SK-N-SH (cell line): ENCODE measurements around the gene RUNDC1. TPM values are rescaled to one million over a fixed set of nuclear protein-coding genes. Genes with fewer than 3 reads are reported as not detected.

Experiments
- CTCF ChIA-PET: fragments of 300-600, 350-600 bp; formaldehyde crosslinking; extraction: SDS; loops from one replicate; lab custom pipeline; 2021; lab: Yijun Ruan, JAX
- POLR2A ChIA-PET: fragments of 350-600 bp; sonication (Branson Sonifier 250); formaldehyde crosslinking; extraction: SDS; loops from one replicate; lab custom pipeline; 2020; ENCODE audit warnings: antibody characterized with exemption, inconsistent platforms; lab: Yijun Ruan, JAX
- DNase-seq: peaks from one replicate; pipeline ENCODE4 v3.0.0; 2012
- H2AFZ ChIP-seq: fragments of 200-600 bp; sonication (generic); 2 replicates; pipeline ENCODE4 v1.8.1; 2016; ENCODE audit warnings: antibody characterized with exemption, mild to moderate bottlenecking, low read depth
- H3F3A ChIP-seq: fragments of 200-600 bp; sonication (generic); replicated peaks from 2 replicates; pipeline ENCODE3; 2016; ENCODE audit warnings: antibody characterized with exemption, mild to moderate bottlenecking; ENCODE audit not compliant: insufficient read depth
- H3K27ac ChIP-seq, 2 experiments: fragments of 200-500 bp in 1 of 2; fragments of 200-600 bp in 1 of 2; sonication (Bioruptor generic) in 1 of 2; sonication (generic), shearing (Covaris generic) in 1 of 2; 2 replicates each; pipeline versions ENCODE4 v1.5.1 to v1.6.1; 2014 to 2016; ENCODE audit warnings: low read depth in 2 of 2, inconsistent platforms in 1 of 2, low read length in 1 of 2, mild to moderate bottlenecking in 1 of 2, mixed read lengths in 1 of 2
- H3K27me3 ChIP-seq: fragments of 200-600 bp; sonication (generic), shearing (Covaris generic); 2 replicates; pipeline ENCODE4 v1.6.1; 2016; ENCODE audit warnings: mixed run types; ENCODE audit not compliant: insufficient read depth
- H3K36me3 ChIP-seq, 2 experiments: fragments of 200-500 bp in 1 of 2; fragments of 200-600 bp in 1 of 2; sonication (Bioruptor generic) in 1 of 2; sonication (generic) in 1 of 2; replicated peaks in 1 of 2; 2 replicates each; pipeline versions ENCODE3 to v1.5.1; 2014 to 2016; ENCODE audit warnings: low read length in 1 of 2, mild to moderate bottlenecking in 1 of 2; ENCODE audit not compliant: insufficient read depth in 2 of 2, control insufficient read depth in 1 of 2
- H3K4me1 ChIP-seq, 2 experiments: fragments of 200-500 bp in 1 of 2; fragments of 200-600 bp in 1 of 2; sonication (Bioruptor generic) in 1 of 2; sonication (generic), shearing (Covaris generic) in 1 of 2; 2 replicates each; pipeline versions ENCODE4 v1.5.1 to v1.6.1; 2014 to 2016; ENCODE audit warnings: low read depth in 1 of 2, low read length in 1 of 2, mixed run types in 1 of 2; ENCODE audit not compliant: insufficient read depth in 2 of 2, control insufficient read depth in 1 of 2
- H3K4me2 ChIP-seq: fragments of 200-600 bp; sonication (generic), shearing (Covaris generic); 2 replicates; pipeline ENCODE4 v1.6.1; 2017; ENCODE audit warnings: mixed run types
- H3K4me3 ChIP-seq, 2 experiments: fragments of 200-500 bp in 1 of 2; fragments of 200-600 bp in 1 of 2; sonication (Bioruptor generic) in 1 of 2; sonication (generic), shearing (Covaris generic) in 1 of 2; 2 replicates each; pipeline versions ENCODE4 v1.5.1 to v1.8.1; 2014 to 2016; ENCODE audit warnings: low read depth in 2 of 2, inconsistent platforms in 1 of 2, low read length in 1 of 2, mild to moderate bottlenecking in 1 of 2, mixed read lengths in 1 of 2, moderate library complexity in 1 of 2
- H3K79me2 ChIP-seq: fragments of 200-600 bp; sonication (generic); 2 replicates; pipeline ENCODE4 v1.8.1; 2017; ENCODE audit warnings: mild to moderate bottlenecking; ENCODE audit not compliant: insufficient read depth
- H3K9ac ChIP-seq: fragments of 200-600 bp; sonication (generic); 2 replicates; pipeline ENCODE4 v1.6.1; 2017; ENCODE audit warnings: mixed run types
- H3K9me2 ChIP-seq: fragments of 200-600 bp; sonication (generic); 2 replicates; pipeline ENCODE4 v1.6.1; 2017; ENCODE audit warnings: mixed run types
- H3K9me3 ChIP-seq: fragments of 200-600 bp; sonication (generic); 2 replicates; pipeline ENCODE4 v1.6.1; 2017; ENCODE audit warnings: mixed run types, mild to moderate bottlenecking, moderate library complexity
- H4K20me1 ChIP-seq: fragments of 200-600 bp; sonication (generic); 2 replicates; pipeline ENCODE4 v1.6.1; 2017; ENCODE audit warnings: mild to moderate bottlenecking, mixed run types; ENCODE audit not compliant: insufficient read depth
- ELF1 ChIP-seq: IDR thresholded peaks from 2 replicates; pipeline ENCODE4 v1.4.0; 2012
- FOXM1 ChIP-seq: IDR thresholded peaks from 2 replicates; pipeline ENCODE4 v1.4.0; 2012; ENCODE audit warnings: low read depth, mild to moderate bottlenecking
- GATA2 ChIP-seq: sonication (generic); formaldehyde crosslinking; IDR thresholded peaks from 2 replicates; pipeline ENCODE4 v1.5.0; 2020; ENCODE audit warnings: mild to moderate bottlenecking, missing genetic modification reagents
- IRF3 ChIP-seq: fragments of 150-350 bp; IDR thresholded peaks from 2 replicates; pipeline ENCODE4 v1.6.1; 2016; ENCODE audit warnings: mild to moderate bottlenecking, low read depth, low read length
- MEF2A ChIP-seq: IDR thresholded peaks from 2 replicates; pipeline ENCODE4 v1.4.0; 2012; ENCODE audit warnings: low read depth, borderline replicate concordance
- MXI1 ChIP-seq: IDR thresholded peaks from 2 replicates; pipeline ENCODE4 v1.6.1; 2012; ENCODE audit warnings: mild to moderate bottlenecking, low read depth, low read length, improper control_type of control experiment
- NFIC ChIP-seq: IDR thresholded peaks from 2 replicates; pipeline ENCODE4 v1.4.0; 2012; ENCODE audit warnings: borderline replicate concordance
- POLR2AphosphoS5 ChIP-seq: IDR thresholded peaks from 2 replicates; pipeline ENCODE4 v1.6.1; 2012; ENCODE audit warnings: low read depth, low read length
- REST ChIP-seq: IDR thresholded peaks from 2 replicates; pipeline ENCODE4 v1.6.1; 2012; ENCODE audit warnings: mild to moderate bottlenecking, low read depth, low read length, moderate library complexity
- RFX5 ChIP-seq: IDR thresholded peaks from 2 replicates; pipeline ENCODE4 v1.6.1; 2012; ENCODE audit warnings: mild to moderate bottlenecking, improper control_type of control experiment, low read length
- SIN3A ChIP-seq: IDR thresholded peaks from 2 replicates; pipeline ENCODE4 v1.6.1; 2012; ENCODE audit warnings: low read depth, mild to moderate bottlenecking, low read length, moderate library complexity, borderline replicate concordance
- TCF12 ChIP-seq: IDR thresholded peaks from 2 replicates; pipeline ENCODE4 v1.4.0; 2012
- USF1 ChIP-seq: IDR thresholded peaks from 2 replicates; pipeline ENCODE4 v1.4.0; 2012; ENCODE audit warnings: low read depth, borderline replicate concordance
- WGBS: methylation state at CpG from one replicate; pipeline ENCODE4 v1.1.6; 2017; ENCODE audit warnings: low lambda C conversion rate; 5-methylcytosine and 5-hydroxymethylcytosine counted together
- polyA plus RNA-seq, 3 experiments: library from polyadenylated mRNA; depleted of rRNA; stranded (reverse); fragments of >200 nt; gene quantifications; 2 replicates each; pipeline ENCODE4 v1.2.3, GENCODE V29; 2012

The RUNDC1 gene
- polyA plus RNA-seq, 1 of the 3 experiments (the other 2 are of a cell fraction), result 9.0 TPM

- no peak overlapping the region for H3K4me3 ChIP-seq
- CTCF ChIA-PET, result interaction anchor here (0.7 to 2.4 kb wide), 3 partner anchors 11 to 19 kb away, joined by 3 to 9 read pairs (median 3); partner anchors contain the start of gene RPL27
- POLR2A ChIA-PET, result interaction anchor here (0.7 to 1.5 kb wide), 2 partner anchors 16 to 20 kb away, joined by 3 to 7 read pairs; partner anchors contain the start of gene RPL27
- H2AFZ ChIP-seq, result no peak overlapping the region
- no peak overlapping the region for H3K4me2 ChIP-seq
- peak; percentile 82 for DNase-seq
- peaks cover 15 to 29% of the 10 kb centered on the region in 2 experiments for H3K36me3 ChIP-seq
- H3K9me3 ChIP-seq, result no peaks in the 10 kb centered on the region
- no peak overlapping the region for H3K9ac ChIP-seq
- H3K79me2 ChIP-seq, result peaks cover 31% of the 10 kb centered on the region
- WGBS, result 80% methylated on average over 19 of the region's 19 CpGs
- no peaks in the 10 kb centered on the region for H3K27me3 ChIP-seq
- H3K4me1 ChIP-seq, result peaks cover 0 to 26% of the 10 kb centered on the region in 2 experiments; a peak in 2 of 4 replicates
- no peaks in the 10 kb centered on the region for H3K9me2 ChIP-seq
- H3K27ac ChIP-seq, result peak overlapping the region in 1 of 2 experiments; percentile 85; a peak in 2 of 4 replicates
- H3F3A ChIP-seq, result no peaks in the 10 kb centered on the region
- TF ChIP-seq POLR2AphosphoS5, result no peak
- TF ChIP-seq REST, result no peak
- peak; percentile 87 for TF ChIP-seq RFX5
- no peak for TF ChIP-seq MEF2A
- no peak for TF ChIP-seq IRF3
- TF ChIP-seq FOXM1, result no peak
- TF ChIP-seq MXI1, result peak; percentile 85
- no peak for TF ChIP-seq NFIC
- no peak for TF ChIP-seq GATA2
- no peak for TF ChIP-seq ELF1
- TF ChIP-seq USF1, result no peak
- TF ChIP-seq TCF12, result no peak
- TF ChIP-seq SIN3A, result no peak
- TF ChIP-seq, all 33 proteins: peak for 2
- 0 out of 2 replicates have a peak, but pooled peaks cover 6% of the 10 kb centered on the region for H4K20me1 ChIP-seq
These were observed 37.9 kb downstream of the RUNDC1 start for GRCh38 chr17:43018008-43018853.
